GM19395 (cell line): ENCODE results near the gene CNGA3.

ENCODE experiments used
- ATAC-seq: cut with Tn5 transposase; IDR thresholded peaks from one replicate; pipeline ENCODE4 v1.9.1; 2021; ENCODE audit warnings: mild to moderate bottlenecking, moderate library complexity; ENCODE audit not compliant: unreplicated experiment

The CNGA3 gene

DNA sequence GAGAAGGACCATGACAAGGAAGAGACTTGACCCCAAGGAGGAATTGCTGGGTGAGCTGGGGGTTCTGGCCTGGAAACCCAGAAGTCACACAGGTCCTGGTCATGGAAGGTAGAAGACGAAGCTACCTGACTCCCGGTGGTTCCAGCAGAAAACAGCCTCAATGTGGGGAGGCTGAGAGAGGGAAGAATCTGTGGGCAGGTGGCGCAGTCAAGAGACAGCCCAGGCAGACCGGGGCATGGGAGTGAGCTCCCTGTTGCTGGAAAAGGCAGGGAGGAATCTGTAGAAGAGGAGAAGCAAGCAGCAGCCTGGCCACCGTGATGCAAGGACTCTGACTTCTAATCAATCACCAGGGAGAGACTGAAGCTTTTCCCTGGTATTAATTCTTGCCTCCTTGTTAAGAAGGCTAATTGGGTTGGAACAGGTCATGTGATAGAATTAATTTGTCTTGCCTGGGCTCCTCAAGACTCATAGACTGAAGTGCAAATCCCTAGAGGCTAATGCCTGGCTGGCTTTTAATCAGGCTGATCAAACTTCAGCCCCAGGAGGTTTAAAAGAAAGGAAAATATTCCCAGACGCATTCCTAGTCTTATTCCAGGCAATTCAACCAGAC lies 30.1 kb downstream of the CNGA3 start:
- ATAC-seq, result no peak

DNA sequence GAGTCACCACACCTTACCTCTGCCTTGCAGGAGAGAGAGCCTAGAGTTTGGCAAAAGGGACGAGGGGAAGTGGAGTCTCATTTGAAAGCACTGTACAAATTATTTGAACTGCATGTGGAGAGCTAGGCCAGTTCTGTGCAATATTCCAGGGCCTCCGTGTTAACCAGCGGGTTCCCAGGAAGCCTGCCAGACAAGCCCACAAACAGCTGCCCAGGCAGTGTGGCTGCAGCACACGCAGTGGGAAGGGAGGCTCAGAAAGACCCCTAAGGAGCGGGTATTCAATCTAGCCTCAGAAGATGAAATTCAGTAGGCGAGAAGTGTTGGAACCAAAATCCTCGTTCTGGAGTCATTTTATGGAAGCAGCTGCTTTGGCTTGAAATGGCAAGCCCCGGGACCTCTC lies 30.7 kb downstream of the CNGA3 start:
- ATAC-seq, result no peak

GRCh38 chr2:98377544-98377943 lies 31.3 kb downstream of the CNGA3 start:
- no peak for ATAC-seq

- no peak for ATAC-seq
Measured at GRCh38 chr2:98378196-98378595, 31.9 kb downstream of the CNGA3 start.

DNA sequence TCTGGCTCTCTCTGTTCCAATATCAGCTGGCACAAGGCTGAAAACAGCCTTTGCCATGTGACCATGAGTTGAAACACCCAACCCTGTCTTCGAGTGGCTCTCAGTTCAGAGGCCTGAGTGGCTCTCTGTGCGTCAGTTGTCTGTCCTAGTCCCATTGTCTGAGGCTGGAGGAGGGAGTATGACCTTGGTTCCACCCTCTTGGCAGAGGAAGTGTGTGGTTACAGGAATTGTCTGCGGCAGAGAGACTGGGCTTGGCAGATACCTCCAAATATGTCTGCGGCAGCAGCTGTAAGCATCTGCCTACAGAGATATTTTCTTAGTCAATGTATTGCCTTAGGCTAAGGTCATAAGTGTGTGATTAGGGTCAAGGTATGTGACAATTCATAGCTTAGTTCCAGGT lies 32.6 kb downstream of the CNGA3 start:
- ATAC-seq, result no peak

DNA sequence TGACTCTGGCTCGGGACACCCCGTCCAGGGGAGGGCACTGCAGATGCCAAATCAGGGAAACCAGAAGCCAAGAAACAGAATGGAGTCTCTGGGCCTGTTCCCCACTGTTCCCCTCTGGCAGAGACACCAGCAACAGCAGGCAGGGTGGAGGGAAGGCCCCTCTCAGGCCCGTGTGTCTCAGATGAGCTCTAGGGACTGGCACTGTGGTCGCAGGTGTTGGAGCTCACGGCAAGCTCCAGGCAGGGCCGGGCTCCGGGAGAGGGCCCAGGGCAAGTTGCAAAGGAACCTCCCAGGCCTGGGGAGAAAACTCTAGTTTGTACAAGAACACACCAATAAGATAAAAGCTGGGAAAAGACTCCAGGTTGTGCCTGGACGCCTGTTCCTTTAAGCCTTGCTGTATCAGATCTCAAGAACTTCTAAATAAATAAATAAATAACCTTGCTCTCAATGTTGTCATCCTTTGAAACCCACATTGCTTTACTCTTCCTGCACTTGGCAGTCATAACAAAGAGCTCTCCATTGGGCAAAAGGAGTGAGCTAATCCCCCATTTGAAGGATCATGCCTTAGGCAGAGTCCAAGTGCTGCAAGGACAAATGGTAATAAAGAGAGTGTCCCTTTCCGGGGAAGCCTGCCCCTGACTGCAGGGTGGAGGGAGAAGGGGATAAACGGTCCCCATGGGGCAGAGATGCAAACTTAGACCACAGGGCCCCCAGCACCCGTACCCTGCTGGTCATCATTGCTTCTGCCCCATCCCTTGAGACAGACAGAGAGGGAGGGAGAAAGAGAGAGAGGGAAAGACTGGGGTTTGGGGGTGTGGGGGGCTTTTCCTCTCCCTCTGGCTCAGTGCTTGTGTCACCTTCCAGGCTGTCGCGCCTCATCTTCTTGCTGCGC lies 33.3 kb downstream of the CNGA3 start:
- no peak for ATAC-seq

DNA sequence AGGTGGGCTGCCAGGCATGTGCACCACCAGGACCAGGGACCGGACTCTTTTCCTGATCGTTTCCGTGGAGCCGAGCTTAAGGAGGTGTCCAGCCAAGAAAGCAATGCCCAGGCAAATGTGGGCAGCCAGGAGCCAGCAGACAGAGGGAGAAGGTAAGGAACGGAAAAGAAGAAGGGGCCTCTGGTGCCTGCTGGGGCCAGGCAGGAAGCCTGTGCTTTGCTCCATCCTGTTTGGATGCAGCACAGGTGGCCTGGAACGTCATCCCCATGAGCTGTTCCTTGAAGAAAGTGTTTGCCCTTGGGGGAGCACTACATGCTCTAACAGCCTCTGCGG lies 33.9 kb downstream of the CNGA3 start:
- no peak for ATAC-seq

DNA sequence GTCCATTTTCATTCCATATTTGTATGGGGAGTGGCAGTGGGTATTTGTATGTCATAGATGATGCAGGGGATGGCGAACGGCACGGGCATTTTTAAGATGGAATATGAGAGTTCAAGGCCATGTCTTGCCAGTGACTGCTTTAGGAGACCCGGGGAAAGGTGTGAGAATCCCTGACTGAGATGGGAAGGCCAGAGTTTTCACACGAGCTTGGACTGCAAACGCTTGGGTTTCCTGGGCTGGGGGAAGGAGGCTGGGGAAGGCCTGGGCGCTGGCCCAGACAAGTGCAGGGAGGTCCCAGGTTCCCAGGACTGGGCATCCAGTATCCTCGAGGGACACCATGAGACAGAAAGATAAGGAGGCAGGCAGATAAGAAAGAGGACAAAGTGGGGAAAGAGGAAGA lies 35.2 kb downstream of the CNGA3 start:
- ATAC-seq, result no peak

GRCh38 chr2:98382086-98382485 lies 35.8 kb downstream of the CNGA3 start:
- ATAC-seq, result no peak

- ATAC-seq, result no peak
Measured at GRCh38 chr2:98382739-98383138, 36.5 kb downstream of the CNGA3 start.

DNA sequence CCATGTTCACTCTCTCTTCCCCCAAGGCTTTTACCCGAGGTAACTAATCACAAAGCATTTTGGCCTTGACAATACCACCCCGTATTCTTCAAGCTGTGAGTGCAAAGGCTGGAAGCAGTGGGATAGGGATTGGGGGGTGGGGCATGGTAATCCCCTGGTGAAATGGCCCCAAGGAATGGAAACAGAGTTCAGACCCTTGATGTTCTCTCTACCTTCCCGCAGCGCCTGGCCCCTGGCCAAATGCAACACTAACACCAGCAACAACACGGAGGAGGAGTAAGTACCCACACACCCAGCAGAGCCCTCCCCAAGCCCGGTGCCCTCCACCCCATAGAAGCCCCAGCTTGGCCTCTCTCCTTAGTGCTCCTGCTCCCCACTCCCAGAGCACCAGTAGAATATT lies 36.9 kb downstream of the CNGA3 start:
- ATAC-seq, result no peak

DNA sequence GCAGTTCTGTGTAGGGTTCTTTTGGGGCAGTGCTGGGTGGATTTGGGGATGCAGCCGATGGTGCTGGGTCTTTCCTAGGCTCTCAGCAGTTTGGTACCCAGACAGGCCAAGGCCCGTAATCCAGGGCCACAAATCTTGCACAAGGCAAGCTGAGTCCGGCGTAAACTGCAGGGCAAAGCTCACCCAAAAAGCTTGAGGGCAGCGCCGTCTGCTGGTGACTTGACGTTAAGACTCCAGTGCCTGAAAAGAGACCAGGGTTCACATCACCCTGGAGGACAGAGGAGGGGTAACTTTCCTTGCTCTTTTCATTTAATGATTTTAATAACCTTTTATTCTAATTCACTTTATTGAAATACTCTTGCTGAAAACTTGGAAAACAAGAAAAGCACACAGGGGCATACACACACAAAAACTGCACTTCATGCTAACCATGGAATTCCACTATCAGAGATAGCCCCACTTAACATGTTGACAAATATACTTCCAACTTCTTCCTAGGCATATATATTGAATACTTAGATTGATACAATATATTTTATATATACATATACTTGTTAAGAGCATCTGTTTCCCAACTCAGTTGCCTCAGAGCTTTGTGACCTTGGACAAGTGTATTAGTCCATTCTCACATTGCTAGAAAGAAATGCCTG lies 38.9 kb downstream of the CNGA3 start:
- no peak for ATAC-seq

DNA sequence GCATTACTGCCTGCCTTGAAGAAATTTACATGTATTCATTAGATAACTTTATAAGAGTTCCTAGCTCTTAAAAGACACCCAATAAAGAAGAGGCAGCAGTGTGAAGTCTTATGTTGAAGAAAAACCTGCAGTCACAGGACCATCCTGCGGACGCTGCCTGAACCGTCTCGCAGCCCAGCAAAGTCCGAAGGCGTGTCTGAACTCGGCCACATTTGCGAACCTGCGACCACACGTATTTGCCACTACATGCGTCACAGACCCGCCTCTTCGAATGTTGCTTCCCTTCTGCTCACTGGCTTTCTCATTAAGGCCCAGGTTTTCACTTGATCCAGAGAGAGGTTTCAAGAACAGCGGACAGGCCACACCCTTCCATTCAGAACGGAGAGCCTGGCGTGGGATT lies 41.2 kb downstream of the CNGA3 start:
- no peak for ATAC-seq

- ATAC-seq, result no peak
Measured at GRCh38 chr2:98388081-98388480, 41.8 kb downstream of the CNGA3 start.

DNA sequence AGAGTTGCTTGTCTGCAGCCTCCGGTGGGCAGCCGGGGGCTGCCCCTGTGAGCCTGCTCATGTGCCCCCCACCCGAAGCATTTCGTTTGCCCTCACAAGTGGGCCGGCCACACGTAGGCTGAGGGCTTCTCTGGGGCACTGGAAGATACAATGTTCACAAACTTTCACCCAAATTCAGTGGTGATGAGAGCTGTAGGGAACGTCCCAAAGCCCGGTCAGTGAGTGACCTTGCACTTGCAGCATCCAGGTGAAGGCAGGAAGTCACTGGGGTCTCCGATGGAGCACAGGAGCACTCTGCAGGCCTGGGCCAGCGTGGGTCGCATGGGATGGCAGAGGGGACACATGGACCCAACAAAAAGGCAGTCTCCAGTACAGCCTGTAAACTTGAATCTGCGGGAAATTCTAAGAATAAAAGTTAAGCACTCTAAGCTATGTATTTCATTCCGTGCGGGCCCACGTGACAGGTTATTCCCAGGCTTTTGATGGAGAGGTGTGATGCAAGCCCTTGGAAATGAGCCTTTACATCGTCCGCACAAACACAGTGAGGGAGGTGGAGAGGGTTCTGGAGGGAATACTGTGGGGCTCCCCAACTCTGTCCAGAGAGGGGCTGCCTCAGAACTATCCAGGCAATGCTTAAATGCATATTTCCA lies 42.5 kb downstream of the CNGA3 start:
- ATAC-seq, result no peak

DNA sequence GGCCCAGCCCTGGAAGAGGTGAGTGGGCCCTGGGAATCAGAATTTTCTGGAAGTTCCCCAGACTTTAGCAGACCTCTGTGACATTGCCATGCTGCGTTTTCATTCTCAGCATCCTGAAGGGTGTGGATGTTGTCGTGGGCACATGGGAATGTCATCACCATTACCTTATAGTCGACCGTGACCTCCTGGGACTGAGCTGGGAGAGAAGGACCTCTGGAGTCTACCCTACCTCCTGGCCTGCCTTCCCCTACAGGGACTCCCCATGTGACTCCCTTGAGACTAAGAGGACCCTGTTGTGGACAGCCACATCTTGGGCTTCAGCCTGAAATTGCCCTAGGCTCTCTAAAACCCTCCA lies 43.0 kb downstream of the CNGA3 start:
- no peak for ATAC-seq

DNA sequence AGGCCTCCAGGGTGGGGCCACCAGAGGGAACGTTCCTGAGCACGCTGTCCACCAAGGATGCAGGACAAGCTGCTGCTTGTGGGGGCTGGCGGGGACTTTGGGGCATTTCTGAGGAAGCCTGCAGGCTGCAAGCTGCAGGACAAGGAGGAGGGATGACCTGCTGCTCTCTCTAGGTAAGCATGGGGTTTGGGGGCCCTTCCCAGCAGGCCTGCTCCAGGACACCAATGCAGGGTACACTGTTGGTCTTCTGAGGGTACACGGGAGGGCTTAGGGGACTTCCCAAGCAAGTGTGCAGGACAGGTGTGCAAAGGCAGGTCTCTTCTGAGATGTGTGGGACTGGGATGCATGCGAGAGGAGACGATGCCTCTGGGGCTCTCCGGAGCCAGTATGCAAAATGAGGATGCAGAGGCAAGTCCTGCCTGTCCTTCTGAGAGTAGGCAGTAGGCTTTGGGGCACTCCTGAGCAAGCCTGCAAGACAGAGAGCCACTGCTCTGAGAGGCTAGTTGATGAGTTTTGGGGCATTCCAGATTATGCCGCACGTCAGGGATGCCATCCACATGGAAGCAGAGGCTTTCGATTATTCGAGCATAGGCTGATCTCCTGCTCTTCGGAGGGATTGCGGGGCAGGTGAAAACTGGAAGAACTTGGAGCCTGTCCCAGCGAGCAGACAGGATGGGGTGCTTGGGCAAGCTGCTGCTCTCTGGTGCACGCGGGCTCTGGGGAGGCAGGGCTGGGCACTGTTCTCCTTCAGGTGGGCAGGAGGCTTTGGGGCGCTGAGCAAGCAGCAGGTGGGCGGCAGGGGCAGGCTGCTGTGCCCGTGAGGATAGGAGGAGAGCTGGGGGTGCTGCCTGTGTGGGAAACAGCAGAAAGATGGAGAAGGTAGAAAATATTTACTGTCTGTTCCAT lies 44.6 kb downstream of the CNGA3 start:
- ATAC-seq, result no peak

GRCh38 chr2:98391581-98392270 lies 45.5 kb downstream of the CNGA3 start:
- no peak for ATAC-seq

DNA sequence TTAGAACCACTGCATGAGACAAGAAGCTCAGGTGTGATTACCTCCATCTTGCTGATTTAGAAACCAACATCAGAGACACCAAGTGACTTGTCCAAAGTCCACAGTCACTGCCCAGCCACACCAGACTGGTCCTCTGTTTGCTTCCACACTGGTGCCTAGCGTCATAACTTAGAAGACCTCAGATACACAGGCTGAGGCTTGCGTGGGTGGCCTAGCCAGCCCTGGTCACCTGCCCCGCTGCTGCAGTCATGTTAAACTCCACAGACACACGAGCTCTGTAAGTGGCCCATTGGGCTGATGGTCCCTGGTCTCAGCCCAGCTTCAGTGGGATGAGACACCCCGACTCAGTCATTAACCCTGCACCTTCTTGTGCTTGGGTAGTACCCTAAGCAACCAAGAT lies 47.1 kb downstream of the CNGA3 start:
- ATAC-seq, result no peak

GRCh38 chr2:98394595-98395153 lies 48.4 kb downstream of the CNGA3 start:
- ATAC-seq, result no peak
